GM23338 (cell line): ENCODE measurements around the gene PAIP2.

Experiments used
- CREB1 ChIP-seq: fragments of 250-450 bp; sonication (Bioruptor Pico); IDR thresholded peaks from 2 replicates; pipeline ENCODE4 v1.5.0; 2020; ENCODE audit warnings: low read depth, mild to moderate bottlenecking, moderate library complexity
- CTCF ChIP-seq, 2 experiments: fragments of 200-600 bp in 1 of 2; sonication (generic) in 1 of 2; conservative IDR thresholded peaks; 2 replicates each; pipeline versions ENCODE4 v1.5.1 to v1.6.1; 2016 to 2017; ENCODE audit warnings: antibody characterized with exemption in 2 of 2, low read depth in 2 of 2, mild to moderate bottlenecking in 2 of 2, moderate library complexity in 1 of 2
- ETS1 ChIP-seq: IDR thresholded peaks from 2 replicates; pipeline ENCODE4 v1.6.1; 2016; ENCODE audit warnings: antibody characterized with exemption
- EZH2 ChIP-seq: fragments of 200-600 bp; sonication (generic); IDR thresholded peaks from one replicate; pipeline ENCODE4 v1.8.0; 2017; ENCODE audit warnings: antibody characterized with exemption, mild to moderate bottlenecking, low read depth; ENCODE audit not compliant: unreplicated experiment
- EZH2phosphoT487 ChIP-seq: fragments of 200-600 bp; sonication (generic); IDR thresholded peaks from one replicate; pipeline ENCODE4 v1.8.1; 2018; ENCODE audit warnings: antibody characterized with exemption; ENCODE audit not compliant: unreplicated experiment
- JUNB ChIP-seq: IDR thresholded peaks from one replicate; pipeline ENCODE4 v1.6.1; 2016; ENCODE audit warnings: antibody characterized with exemption; ENCODE audit not compliant: unreplicated experiment
- POLR2AphosphoS5 ChIP-seq: IDR thresholded peaks from 2 replicates; pipeline ENCODE4 v1.6.1; 2016; ENCODE audit warnings: antibody characterized with exemption, low read depth
- REST ChIP-seq: IDR thresholded peaks from one replicate; pipeline ENCODE4 v1.6.1; 2018; ENCODE audit warnings: antibody characterized with exemption; ENCODE audit not compliant: unreplicated experiment
- STAT1 ChIP-seq: IDR thresholded peaks from one replicate; pipeline ENCODE4 v1.6.1; 2016; ENCODE audit warnings: antibody characterized with exemption; ENCODE audit not compliant: unreplicated experiment
- ZNF114 ChIP-seq: fragments of 250-450 bp; sonication (Bioruptor Pico); IDR thresholded peaks from 2 replicates; pipeline ENCODE4 v1.5.0; 2020; ENCODE audit warnings: mild to moderate bottlenecking, moderate library complexity
- ZNF331 ChIP-seq: fragments of 250-450 bp; sonication (Bioruptor Pico); IDR thresholded peaks from 2 replicates; pipeline ENCODE4 v1.5.0; 2020; ENCODE audit warnings: low read depth, mild to moderate bottlenecking, moderate library complexity

GRCh38 chr5:139395844-139396640, 54.4 kb downstream of the PAIP2 start:
- TF ChIP-seq EZH2 = no peak
- TF ChIP-seq CTCF (conservative IDR thresholded peaks at IDR 0.05; ENCODE audit: low read depth in 2 of 2) = no peak; a peak in 1 of 4 replicates
- TF ChIP-seq POLR2AphosphoS5 = no peak
- no peak for TF ChIP-seq ETS1
- TF ChIP-seq EZH2phosphoT487 = no peak
- no peak for TF ChIP-seq ZNF114
- no peak for TF ChIP-seq JUNB
- TF ChIP-seq REST = no peak
- no peak for TF ChIP-seq ZNF331 (CRISPR knock-in tag)
- TF ChIP-seq CREB1 = no peak
- no peak for TF ChIP-seq STAT1
